GM19455 (cell line): ENCODE data around the gene FOXD1.
"Not testable (repeated sequence)": the region's sequence is repeated elsewhere in the genome, so short reads cannot be mapped to it uniquely, and the experiment has no call there.

Experiments
- ATAC-seq: cut with Tn5 transposase; IDR thresholded peaks from one replicate; pipeline ENCODE4 v1.9.1; 2021; ENCODE audit not compliant: unreplicated experiment

Gene FOXD1

DNA sequence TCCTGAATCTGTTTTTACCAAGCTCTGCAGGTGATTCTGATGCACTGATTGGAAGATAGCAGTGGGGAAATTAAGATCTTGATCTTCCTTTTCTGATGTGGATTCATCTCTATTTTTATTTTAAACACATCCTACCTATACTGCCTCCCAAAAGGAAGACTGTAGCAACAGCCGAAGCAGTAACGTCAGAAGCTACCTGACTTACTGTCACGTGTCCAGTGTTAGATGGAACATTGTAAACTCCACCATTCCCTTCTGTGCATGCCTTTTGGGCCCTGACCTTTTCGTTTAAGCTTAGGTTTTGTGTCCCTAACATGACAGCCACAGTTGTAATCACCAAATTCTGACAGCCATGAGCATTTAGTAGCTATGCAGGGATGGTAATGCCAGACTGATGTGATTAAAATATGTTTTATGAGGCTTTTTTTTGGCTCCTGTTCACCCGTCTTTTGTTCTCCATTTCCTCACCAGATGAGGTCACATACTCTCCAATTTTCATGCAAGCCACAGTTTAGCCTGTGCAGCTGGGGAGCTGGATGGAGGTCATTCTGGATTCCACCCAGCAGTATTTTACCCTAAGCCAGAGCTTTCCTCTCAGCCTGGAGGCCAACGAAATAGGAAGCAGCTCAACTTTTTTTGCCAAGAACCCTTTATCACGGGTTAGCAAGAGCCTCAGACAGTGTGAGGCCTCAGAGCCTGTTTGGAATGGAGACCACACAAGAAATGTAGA lies 15.6 kb upstream of the FOXD1 start:
- no peak for ATAC-seq

DNA sequence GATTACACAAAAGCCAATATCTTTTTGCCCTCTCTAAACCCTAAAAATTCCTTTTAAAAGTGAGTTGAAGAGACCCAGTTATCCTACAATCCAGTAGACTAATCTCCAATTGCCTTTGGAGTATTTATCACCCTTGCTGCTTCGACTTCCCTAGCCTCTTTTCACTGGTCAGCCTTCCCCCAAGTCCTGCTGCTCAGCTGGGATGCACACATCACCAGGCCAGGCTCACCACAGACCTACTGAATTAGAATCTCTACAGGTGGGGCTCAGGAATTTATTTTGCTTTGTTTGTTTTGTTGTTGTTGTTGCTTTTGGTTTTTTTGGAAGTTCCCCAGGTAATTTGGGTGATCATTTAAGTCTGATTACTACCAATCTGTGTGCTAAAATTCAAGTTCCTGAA lies 11.6 kb upstream of the FOXD1 start:
- no peak for ATAC-seq

GRCh38 chr5:73459366-73459765 lies 10.8 kb upstream of the FOXD1 start:
- ATAC-seq: no peak

DNA sequence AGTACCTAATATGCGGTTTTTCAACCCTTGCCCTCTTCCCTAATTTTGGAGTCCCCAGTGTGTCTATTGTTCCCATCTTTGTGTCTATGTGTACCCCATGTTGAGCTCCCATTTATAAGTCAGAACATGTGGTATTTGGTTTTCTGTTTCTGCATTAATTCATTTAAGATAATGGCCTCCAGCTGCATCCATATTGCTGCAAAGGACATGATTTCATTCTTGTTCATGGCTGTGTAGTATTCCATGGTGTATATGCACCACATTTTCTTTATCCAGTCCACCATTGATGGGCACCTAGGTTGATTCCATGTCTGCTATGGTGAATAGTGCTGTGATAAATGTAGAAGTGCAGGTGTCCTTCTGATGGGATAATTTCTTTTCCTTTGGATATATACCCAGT lies 7.9 kb upstream of the FOXD1 start:
- ATAC-seq: not testable (repeated sequence)

GRCh38 chr5:73454379-73455036 lies 5.9 kb upstream of the FOXD1 start:
- ATAC-seq: peak; percentile 61

DNA sequence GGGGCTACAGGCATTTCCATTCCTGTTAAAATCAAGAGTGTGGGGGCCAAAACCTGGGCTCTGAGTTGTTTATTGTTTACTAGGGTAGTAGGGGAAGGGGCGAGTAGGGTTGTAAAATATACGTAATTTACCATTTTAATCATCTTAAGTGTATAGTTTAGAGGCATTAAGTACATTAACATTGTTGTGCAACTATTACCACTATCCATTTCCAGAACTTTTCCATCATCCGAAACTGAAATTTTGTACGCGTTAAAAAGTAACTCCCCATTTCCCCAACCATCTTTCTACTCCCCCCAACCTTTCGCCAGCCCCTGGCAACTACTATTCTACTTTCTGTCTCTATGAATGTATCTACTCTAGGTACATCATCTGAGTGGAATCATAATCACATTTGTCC lies 3.6 kb upstream of the FOXD1 start:
- ATAC-seq: no peak

DNA sequence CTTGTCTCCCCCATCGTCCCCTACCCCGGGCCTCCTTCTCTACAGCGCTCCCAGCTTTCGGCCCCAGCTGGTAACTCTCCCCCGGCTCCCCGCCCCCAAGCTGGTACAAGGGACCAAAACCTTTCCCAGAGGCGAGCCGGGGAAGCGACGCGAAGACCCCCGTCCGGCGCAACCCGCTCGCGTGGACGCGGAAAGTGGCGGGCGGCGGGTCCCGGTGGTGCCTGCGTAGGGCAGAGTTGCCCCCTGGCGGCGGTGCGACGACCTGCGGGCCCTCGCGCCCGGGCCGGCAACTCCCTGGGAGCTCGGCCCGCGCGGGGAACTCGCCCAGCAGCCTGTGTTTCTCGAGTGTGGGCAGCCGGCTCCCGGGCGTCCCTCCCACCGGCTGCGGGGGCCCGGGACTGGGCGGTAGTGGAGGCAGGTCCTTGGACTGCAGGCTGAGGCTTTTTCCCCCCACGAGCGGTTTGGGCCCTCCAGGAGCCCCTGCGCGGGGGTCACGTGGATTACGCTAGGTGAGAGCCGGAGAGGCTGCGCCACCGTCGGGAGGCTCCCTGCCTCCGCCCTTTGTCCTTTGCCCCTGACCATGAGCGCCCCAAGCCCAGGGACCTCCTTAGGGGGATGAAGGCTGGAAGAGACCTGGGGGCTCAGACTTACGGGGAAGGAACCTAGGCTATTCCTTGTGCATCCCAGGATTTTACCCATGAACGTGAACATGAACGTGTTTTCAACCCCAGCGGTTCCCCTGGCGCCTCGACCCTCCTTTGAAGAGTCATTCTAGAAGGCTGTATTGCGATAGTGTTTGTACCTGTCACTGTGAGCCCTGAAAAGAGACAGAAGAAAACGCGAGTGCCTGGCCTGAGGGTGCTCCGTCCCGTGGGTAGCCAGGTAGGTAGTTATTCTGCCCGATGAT lies 2.9 kb upstream of the FOXD1 start:
- ATAC-seq: no peak

DNA sequence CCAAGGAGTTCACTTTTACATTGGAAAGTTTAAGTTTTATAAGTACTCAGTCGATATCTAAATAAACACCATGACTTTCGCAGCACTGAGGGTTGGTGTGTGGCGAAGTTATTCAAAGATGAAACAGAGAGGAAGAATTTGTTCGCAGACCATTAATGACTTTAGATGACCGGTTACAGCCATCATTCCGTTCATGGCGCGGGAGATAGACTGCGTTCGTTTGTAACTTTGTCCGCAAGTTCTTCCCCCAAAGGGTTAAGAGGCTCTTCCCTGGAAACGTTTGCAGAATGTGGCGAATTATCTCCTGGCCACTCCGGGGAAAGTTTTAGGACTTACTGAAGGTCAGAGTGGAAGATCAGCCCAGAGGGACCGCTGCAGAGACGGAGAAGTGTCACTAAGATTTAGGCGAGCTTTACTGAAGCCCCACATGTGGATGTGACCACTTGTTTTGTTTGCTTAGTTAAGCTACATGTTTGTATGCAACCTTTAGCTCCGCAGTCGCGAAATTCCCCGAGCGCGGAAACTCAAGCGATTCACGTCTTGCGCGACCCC lies 2.2 kb upstream of the FOXD1 start:
- no peak for ATAC-seq

- ATAC-seq: no peak
These were observed 1.6 kb upstream of the FOXD1 start for GRCh38 chr5:73450137-73450536.

- ATAC-seq: no peak
These were observed 781 bp downstream of the FOXD1 start for GRCh38 chr5:73447530-73448462.

DNA sequence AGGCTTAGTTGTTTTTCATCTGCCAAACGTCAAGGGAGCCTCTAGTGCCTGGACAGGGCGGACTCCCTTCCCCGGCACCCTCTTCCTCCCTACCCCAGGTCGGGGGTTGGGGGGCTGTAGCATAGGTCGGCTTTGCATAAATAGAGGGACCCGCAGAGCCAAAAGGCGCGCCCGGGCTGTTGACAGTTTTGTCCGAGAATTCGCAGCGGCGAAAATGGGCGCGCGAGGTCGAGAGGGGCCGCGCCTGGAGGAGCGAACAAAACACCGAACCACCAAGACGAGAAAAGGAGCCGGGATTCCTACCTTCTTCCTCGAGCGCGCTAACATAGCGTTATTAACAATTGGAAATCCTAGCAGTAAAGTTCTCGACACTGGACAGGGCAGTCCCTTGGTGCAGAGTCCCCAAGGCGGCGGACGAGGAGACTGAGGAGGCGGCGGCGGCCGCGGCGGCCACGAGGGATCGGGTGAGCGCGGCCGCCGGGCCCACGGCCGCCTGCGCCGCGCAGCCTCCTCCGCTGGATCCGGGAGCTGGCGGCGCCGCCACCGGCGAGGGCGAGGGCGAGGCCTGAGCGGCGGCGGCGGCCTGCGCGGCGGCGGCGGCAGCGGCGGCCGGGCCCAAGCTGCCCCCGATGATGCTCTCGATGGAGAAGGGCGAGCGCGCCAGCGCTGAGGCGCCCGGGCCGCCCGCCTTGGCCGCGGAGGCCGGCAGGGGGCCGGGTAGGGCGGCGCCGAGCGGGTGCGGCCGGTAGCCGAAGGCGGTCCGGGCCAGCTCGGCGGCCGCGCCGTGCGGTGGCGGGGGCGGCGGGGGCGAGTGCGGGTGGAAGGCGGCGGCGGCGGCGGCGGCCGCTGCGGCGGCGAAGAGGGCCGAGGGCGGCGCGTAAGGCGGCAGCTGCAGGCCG lies 1.7 kb downstream of the FOXD1 start:
- ATAC-seq: no peak

DNA sequence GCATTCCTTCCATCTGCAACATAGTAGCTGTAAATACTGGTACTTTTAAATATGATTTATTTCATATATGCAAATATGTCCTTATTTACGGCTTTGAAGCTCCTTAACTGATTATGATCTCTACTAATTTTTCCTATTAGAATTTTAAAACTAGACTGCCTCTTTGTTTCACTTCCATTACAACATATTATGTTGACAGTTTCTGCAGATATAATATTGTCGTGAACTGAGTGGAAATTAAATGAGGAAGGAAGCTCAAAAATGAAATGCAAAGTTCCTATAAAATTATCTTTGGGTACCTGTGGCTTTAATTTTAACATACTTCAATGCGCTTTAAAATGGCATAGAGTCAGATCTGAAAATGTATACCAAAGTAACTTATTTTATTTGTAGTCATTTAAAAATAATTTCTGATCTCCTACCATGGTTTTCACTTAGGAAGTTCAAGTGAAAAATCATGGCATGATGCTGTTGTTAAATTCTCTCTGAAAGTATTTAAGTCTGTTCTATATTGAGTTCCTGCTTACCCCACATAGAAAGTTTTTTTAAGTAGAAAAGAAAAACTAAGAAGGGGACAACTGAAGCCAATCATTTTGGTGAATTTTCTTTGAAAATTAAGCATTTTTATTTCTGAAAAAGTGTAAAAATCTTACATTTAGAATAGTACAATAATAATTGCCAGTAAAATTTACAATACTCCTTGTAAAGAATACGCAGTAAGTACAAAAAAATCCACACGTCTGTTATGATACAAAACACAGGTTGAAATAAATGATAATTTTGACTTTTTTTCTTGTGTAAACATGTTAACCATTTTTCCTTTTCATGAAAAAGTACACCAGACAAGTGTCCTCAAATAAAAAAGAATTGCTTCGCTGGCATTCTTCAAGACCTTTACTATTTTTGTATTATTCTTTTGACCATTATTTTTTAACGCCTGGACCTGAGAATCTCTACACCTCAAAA lies 2.6 kb downstream of the FOXD1 start:
- no peak for ATAC-seq

DNA sequence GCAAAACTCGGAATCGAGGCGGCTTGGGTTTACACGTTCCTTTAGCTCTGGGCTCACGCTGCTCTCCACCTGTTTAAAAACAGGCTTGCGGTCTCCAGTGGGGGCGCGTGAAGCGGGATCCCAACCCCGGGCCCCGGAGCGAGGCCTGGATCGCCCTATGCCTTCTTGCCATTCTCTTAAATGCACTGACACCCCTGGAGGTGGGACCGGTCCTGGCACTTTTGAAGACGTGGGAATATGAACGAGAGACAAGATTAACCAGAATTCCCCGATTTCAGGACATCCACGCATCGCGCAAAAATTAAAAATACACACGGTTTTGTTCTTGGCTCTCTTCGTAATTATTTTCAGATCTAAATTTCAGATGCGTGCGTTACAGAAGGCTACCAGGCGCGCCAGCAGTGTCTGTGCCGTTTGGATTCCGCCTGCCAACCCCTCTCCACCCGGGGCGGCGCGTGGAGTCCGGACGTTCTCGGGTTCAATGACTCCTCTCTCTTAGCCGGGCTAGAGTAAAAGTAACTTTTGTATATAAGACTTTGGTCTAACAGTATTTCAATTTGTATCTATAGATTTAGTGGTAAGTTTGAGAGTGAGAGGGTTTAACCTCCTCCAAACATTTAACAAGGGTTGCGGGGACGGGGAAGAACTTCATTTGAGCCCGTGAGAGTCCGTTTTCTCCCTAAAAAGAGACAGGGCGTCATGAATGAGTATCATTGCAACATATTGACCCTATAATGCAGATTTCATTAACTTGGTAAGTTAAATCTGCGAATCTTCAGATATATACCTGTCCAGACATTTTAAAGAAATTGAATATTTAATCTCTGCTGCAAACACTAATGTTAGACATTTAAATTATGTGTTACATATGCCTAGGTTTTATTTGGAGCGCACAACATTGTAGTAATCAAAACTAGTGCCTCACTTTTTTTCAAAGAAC lies 3.8 kb downstream of the FOXD1 start:
- no peak for ATAC-seq

- ATAC-seq: no peak
These were observed 4.6 kb downstream of the FOXD1 start for GRCh38 chr5:73443829-73444498.

- ATAC-seq: no peak
These were observed 5.5 kb downstream of the FOXD1 start for GRCh38 chr5:73442996-73443627.

GRCh38 chr5:73442231-73442811 lies 6.3 kb downstream of the FOXD1 start:
- no peak for ATAC-seq
